HepG2 (cell line): ENCODE results near the gene TMC2. TPM values are rescaled to one million over a fixed set of nuclear protein-coding genes. Genes with fewer than 3 reads are reported as not detected.

Experiments used
- ATM ChIP-seq: fragments of 450-650 bp; IDR thresholded peaks from 2 replicates; pipeline ENCODE4 v1.7.1; 2017; ENCODE audit warnings: mild to moderate bottlenecking, borderline replicate concordance
- HES4 ChIP-seq: sonication (generic); formaldehyde crosslinking; IDR thresholded peaks from 2 replicates; pipeline ENCODE4 v1.9.0; 2021; ENCODE audit warnings: mild to moderate bottlenecking, missing genetic modification reagents, borderline replicate concordance
- JARID2 ChIP-seq: sonication (generic); formaldehyde crosslinking; IDR thresholded peaks from 2 replicates; pipeline ENCODE4 v1.8.1; 2023; ENCODE audit warnings: missing genetic modification reagents, inconsistent platforms; ENCODE audit not compliant: insufficient replicate concordance
- JUNB ChIP-seq: sonication (generic); formaldehyde crosslinking; IDR thresholded peaks from 2 replicates; pipeline ENCODE4 v1.8.0; 2022; ENCODE audit warnings: missing genetic modification reagents, mild to moderate bottlenecking, borderline replicate concordance
- NCOA5 ChIP-seq: sonication (generic); formaldehyde crosslinking; IDR thresholded peaks from 2 replicates; pipeline ENCODE4 v1.4.0; 2020; ENCODE audit warnings: missing genetic modification reagents
- TCF7L2 ChIP-seq: IDR thresholded peaks from 2 replicates; pipeline ENCODE4 v1.6.1; 2011; ENCODE audit warnings: mild to moderate bottlenecking, low read depth, low read length, moderate library complexity
- ZNF451 ChIP-seq: sonication (generic); formaldehyde crosslinking; IDR thresholded peaks from 2 replicates; pipeline ENCODE4 v1.5.0; 2020; ENCODE audit warnings: mild to moderate bottlenecking, missing genetic modification reagents
- ZNF660 ChIP-seq: sonication (generic); formaldehyde crosslinking; IDR thresholded peaks from 2 replicates; pipeline ENCODE4 v1.5.1; 2020; ENCODE audit warnings: mild to moderate bottlenecking, low read depth, missing genetic modification reagents, borderline replicate concordance
- polyA plus RNA-seq, 8 experiments: library from polyadenylated mRNA; depleted of rRNA in 3 of 8; stranded (reverse) in 7 of 8; unstranded in 1 of 8; fragments of >200 nt; fragmentation: Illumina TruSeq in 4 of 8; extraction: Trizol in 4 of 8; gene quantifications; 2 replicates each; pipeline versions ENCODE4 v1.2.1 to v1.2.3, GENCODE V29; 2011 to 2016; ENCODE audit warnings: low read depth in 4 of 8, missing spikeins in 1 of 8, mixed read lengths in 1 of 8; ENCODE audit not compliant: insufficient read depth in 1 of 8
- total RNA-seq, 5 experiments: library from RNA; depleted of rRNA; stranded (reverse); fragments of >200 nt; fragmentation: Illumina TruSeq; extraction: Trizol; gene quantifications; 2 replicates each; pipeline ENCODE4 v1.2.3, GENCODE V29; 2016; ENCODE audit warnings: low read depth in 1 of 5
- TF ChIP-seq, protein P1 (sequence below): sonication (generic); formaldehyde crosslinking; IDR thresholded peaks from 2 replicates; pipeline ENCODE4 v1.8.0; 2022; ENCODE audit warnings: missing genetic modification reagents, mild to moderate bottlenecking, moderate library complexity, borderline replicate concordance
- TF ChIP-seq, protein P2 (sequence below): sonication (generic); formaldehyde crosslinking; IDR thresholded peaks from 2 replicates; pipeline ENCODE4 v1.9.0; 2021; ENCODE audit warnings: missing genetic modification reagents, mild to moderate bottlenecking, borderline replicate concordance
- TF ChIP-seq, protein P3 (sequence below): sonication (generic); formaldehyde crosslinking; IDR thresholded peaks from 2 replicates; pipeline ENCODE4 v1.4.0; 2020; ENCODE audit warnings: missing genetic modification reagents
- TF ChIP-seq, protein P4 (sequence below): sonication (generic); formaldehyde crosslinking; IDR thresholded peaks from 2 replicates; pipeline ENCODE4 v1.4.0; 2020; ENCODE audit warnings: mild to moderate bottlenecking, missing genetic modification reagents
- TF ChIP-seq, protein P5 (sequence below): sonication (generic); formaldehyde crosslinking; IDR thresholded peaks from 2 replicates; pipeline ENCODE4 v1.4.0; 2020; ENCODE audit warnings: mild to moderate bottlenecking, missing genetic modification reagents
- TF ChIP-seq, protein P6 (sequence below): sonication (generic); formaldehyde crosslinking; IDR thresholded peaks from 2 replicates; pipeline ENCODE4 v1.8.1; 2023; ENCODE audit warnings: missing genetic modification reagents, inconsistent platforms, borderline replicate concordance

Gene TMC2
- total and polyA plus RNA-seq, 2 of the 13 experiments (the other 11 are each of a cell fraction or from before 2014, with no cell fraction given) = not detected

DNA sequence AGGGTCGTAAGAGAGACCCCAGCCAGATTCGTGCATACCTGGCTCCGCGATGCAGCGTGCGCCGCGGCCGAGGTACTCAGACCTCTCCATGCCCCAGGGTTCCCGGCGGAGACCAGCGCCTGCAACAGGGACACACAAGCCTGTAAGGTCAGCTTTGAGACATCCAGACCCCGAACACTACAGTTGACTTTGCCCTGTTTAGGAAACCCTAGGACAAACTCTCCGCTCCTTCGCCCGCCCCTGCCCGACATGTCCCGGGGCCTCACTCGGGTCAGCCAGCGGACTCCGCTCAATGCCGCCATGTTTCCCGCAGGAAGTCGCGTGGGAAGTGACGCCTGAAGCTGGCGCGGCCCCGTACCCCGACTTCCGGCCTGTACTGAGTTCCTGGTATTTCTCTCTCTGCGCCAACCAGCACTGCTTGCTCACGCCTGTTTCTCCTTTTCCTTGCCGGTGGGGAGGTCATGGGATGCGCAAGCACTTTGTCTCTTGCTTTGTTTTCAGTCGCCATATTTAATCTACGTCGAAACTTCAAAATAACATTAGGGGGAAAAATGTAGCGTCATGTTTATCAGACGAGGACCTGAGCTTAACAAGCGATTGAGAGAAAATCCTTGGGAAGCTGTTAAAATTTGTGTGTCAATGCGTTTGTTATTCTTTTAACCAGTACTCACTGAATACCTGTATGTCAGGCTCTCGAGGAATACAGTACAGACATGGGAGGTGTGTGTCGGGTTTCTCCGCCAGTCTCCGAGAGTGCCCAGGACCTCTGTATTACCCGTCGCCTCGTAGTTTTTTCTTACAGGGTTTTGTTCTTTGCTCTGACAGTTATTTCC, 127.7 kb downstream of the TMC2 start, which contains the start of gene IDH3B (continued):
- TF ChIP-seq ZNF451 (peak; percentile 79; the same call in 1 of the 2 replicates), HES4 (CRISPR knock-in tag) (no peak; the same call in 1 of the 2 replicates), TCF7L2 (no peak), ZNF660 (CRISPR knock-in tag) (no peak; the same call in 1 of the 2 replicates), NCOA5 (0 out of 2 replicates have a peak, but pooled peaks have one; percentile 71), JUNB (no peak), ATM (no peak), JARID2 (CRISPR knock-in tag) (peak; percentile 27)
- TF ChIP-seq, protein P1, sequence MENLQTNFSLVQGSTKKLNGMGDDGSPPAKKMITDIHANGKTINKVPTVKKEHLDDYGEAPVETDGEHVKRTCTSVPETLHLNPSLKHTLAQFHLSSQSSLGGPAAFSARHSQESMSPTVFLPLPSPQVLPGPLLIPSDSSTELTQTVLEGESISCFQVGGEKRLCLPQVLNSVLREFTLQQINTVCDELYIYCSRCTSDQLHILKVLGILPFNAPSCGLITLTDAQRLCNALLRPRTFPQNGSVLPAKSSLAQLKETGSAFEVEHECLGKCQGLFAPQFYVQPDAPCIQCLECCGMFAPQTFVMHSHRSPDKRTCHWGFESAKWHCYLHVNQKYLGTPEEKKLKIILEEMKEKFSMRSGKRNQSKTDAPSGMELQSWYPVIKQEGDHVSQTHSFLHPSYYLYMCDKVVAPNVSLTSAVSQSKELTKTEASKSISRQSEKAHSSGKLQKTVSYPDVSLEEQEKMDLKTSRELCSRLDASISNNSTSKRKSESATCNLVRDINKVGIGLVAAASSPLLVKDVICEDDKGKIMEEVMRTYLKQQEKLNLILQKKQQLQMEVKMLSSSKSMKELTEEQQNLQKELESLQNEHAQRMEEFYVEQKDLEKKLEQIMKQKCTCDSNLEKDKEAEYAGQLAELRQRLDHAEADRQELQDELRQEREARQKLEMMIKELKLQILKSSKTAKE (CRISPR knock-in tag) = 0 out of 2 replicates have a peak, but pooled peaks have one; percentile 28
- TF ChIP-seq, protein P2, sequence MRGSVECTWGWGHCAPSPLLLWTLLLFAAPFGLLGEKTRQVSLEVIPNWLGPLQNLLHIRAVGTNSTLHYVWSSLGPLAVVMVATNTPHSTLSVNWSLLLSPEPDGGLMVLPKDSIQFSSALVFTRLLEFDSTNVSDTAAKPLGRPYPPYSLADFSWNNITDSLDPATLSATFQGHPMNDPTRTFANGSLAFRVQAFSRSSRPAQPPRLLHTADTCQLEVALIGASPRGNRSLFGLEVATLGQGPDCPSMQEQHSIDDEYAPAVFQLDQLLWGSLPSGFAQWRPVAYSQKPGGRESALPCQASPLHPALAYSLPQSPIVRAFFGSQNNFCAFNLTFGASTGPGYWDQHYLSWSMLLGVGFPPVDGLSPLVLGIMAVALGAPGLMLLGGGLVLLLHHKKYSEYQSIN (CRISPR knock-in tag) = no peak
- TF ChIP-seq, protein P3, sequence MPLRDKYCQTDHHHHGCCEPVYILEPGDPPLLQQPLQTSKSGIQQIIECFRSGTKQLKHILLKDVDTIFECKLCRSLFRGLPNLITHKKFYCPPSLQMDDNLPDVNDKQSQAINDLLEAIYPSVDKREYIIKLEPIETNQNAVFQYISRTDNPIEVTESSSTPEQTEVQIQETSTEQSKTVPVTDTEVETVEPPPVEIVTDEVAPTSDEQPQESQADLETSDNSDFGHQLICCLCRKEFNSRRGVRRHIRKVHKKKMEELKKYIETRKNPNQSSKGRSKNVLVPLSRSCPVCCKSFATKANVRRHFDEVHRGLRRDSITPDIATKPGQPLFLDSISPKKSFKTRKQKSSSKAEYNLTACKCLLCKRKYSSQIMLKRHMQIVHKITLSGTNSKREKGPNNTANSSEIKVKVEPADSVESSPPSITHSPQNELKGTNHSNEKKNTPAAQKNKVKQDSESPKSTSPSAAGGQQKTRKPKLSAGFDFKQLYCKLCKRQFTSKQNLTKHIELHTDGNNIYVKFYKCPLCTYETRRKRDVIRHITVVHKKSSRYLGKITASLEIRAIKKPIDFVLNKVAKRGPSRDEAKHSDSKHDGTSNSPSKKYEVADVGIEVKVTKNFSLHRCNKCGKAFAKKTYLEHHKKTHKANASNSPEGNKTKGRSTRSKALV (CRISPR knock-in tag) = peak; percentile 56; the same call in 1 of the 2 replicates
- TF ChIP-seq, protein P4, sequence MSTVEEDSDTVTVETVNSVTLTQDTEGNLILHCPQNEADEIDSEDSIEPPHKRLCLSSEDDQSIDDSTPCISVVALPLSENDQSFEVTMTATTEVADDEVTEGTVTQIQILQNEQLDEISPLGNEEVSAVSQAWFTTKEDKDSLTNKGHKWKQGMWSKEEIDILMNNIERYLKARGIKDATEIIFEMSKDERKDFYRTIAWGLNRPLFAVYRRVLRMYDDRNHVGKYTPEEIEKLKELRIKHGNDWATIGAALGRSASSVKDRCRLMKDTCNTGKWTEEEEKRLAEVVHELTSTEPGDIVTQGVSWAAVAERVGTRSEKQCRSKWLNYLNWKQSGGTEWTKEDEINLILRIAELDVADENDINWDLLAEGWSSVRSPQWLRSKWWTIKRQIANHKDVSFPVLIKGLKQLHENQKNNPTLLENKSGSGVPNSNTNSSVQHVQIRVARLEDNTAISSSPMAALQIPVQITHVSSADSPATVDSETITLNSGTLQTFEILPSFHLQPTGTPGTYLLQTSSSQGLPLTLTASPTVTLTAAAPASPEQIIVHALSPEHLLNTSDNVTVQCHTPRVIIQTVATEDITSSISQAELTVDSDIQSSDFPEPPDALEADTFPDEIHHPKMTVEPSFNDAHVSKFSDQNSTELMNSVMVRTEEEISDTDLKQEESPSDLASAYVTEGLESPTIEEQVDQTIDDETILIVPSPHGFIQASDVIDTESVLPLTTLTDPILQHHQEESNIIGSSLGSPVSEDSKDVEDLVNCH (CRISPR knock-in tag) = no peak
- TF ChIP-seq, protein P5, sequence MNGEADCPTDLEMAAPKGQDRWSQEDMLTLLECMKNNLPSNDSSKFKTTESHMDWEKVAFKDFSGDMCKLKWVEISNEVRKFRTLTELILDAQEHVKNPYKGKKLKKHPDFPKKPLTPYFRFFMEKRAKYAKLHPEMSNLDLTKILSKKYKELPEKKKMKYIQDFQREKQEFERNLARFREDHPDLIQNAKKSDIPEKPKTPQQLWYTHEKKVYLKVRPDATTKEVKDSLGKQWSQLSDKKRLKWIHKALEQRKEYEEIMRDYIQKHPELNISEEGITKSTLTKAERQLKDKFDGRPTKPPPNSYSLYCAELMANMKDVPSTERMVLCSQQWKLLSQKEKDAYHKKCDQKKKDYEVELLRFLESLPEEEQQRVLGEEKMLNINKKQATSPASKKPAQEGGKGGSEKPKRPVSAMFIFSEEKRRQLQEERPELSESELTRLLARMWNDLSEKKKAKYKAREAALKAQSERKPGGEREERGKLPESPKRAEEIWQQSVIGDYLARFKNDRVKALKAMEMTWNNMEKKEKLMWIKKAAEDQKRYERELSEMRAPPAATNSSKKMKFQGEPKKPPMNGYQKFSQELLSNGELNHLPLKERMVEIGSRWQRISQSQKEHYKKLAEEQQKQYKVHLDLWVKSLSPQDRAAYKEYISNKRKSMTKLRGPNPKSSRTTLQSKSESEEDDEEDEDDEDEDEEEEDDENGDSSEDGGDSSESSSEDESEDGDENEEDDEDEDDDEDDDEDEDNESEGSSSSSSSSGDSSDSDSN (CRISPR knock-in tag) = peak; percentile 81; the same call in 1 of the 2 replicates
- TF ChIP-seq, protein P6, sequence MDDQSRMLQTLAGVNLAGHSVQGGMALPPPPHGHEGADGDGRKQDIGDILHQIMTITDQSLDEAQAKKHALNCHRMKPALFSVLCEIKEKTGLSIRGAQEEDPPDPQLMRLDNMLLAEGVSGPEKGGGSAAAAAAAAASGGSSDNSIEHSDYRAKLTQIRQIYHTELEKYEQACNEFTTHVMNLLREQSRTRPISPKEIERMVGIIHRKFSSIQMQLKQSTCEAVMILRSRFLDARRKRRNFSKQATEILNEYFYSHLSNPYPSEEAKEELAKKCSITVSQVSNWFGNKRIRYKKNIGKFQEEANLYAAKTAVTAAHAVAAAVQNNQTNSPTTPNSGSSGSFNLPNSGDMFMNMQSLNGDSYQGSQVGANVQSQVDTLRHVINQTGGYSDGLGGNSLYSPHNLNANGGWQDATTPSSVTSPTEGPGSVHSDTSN (CRISPR knock-in tag) = no peak
